Measurements from ENCODE around the gene TOM1L1. TPM values are rescaled to one million over a fixed set of nuclear protein-coding genes. Genes with fewer than 3 reads are reported as not detected.

The TOM1L1 gene
- total RNA-seq, 1 donor from 2014 or later = 17.7 TPM

DNA sequence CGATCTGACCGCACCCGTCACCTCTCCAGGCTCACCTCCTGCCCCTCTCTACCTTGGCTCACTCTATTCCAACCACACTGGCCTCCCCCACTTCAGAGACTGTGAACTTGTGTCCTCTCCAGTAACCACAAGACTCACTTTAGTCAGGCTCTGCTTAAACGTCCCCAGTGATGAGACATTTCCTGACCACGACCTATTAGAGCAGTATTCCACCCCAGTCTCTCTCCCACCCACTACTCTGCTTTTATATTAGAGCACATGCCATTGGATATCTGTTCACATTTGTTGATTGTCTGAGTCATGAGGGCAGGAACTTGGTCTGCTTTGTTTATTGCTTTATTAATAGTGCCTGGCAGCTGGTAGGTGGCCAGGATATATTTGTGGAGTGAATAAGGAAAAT lies 47.7 kb downstream of the TOM1L1 start:
- H3K9me3 ChIP-seq = no peaks in the 10 kb centered on the region
- no peak overlapping the region for H3K4me3 ChIP-seq
- no peaks in the 10 kb centered on the region for H3K36me3 ChIP-seq
- intact Hi-C loops (cut with DNase I) = no loop called here
- no peak for DNase-seq (ENCODE audit: extremely low spot score in 2 of 2)
- no peak overlapping the region for H3K27ac ChIP-seq
- no peaks in the 10 kb centered on the region for H3K4me1 ChIP-seq
- H3K27me3 ChIP-seq = no peaks in the 10 kb centered on the region
- TF ChIP-seq POLR2A (IDR thresholded peaks at IDR 0.05) = no peak
- no peak for TF ChIP-seq POLR2AphosphoS5 (IDR thresholded peaks at IDR 0.05; ENCODE audit: insufficient read depth in 1 of 2, low read depth in 1 of 2)
- TF ChIP-seq, protein P1, sequence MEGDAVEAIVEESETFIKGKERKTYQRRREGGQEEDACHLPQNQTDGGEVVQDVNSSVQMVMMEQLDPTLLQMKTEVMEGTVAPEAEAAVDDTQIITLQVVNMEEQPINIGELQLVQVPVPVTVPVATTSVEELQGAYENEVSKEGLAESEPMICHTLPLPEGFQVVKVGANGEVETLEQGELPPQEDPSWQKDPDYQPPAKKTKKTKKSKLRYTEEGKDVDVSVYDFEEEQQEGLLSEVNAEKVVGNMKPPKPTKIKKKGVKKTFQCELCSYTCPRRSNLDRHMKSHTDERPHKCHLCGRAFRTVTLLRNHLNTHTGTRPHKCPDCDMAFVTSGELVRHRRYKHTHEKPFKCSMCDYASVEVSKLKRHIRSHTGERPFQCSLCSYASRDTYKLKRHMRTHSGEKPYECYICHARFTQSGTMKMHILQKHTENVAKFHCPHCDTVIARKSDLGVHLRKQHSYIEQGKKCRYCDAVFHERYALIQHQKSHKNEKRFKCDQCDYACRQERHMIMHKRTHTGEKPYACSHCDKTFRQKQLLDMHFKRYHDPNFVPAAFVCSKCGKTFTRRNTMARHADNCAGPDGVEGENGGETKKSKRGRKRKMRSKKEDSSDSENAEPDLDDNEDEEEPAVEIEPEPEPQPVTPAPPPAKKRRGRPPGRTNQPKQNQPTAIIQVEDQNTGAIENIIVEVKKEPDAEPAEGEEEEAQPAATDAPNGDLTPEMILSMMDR (IDR thresholded peaks at IDR 0.05) = no peak

DNA sequence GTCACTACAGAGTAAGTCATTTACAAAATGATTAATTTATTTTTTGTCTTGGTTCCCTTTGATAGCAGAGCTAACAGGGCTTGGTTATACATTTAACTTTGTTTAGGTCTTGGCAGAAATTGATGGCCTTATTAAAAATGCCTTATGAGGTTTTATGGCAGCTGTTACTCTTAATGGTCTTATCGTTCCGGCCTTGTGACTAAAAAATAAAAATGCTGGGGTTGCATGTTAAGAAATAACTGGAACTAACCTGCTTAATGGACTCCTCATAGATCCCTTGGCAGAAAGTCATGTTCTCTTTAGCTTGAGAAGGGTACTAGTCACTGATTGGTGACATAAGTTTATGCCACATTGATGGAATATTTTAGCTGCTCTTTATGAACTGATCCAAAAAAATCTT lies 49.5 kb downstream of the TOM1L1 start:
- Histone ChIP-seq H3K27ac (no peak overlapping the region), H3K4me3 (no peak overlapping the region), H3K36me3 (no peaks in the 10 kb centered on the region), H3K4me1 (no peaks in the 10 kb centered on the region), H3K9me3 (no peaks in the 10 kb centered on the region), H3K27me3 (no peaks in the 10 kb centered on the region)
- TF ChIP-seq POLR2AphosphoS5 (IDR thresholded peaks at IDR 0.05; ENCODE audit: insufficient read depth in 1 of 2, low read depth in 1 of 2) = no peak
- TF ChIP-seq, protein P1 (IDR thresholded peaks at IDR 0.05) = no peak
- no peak for TF ChIP-seq POLR2A (IDR thresholded peaks at IDR 0.05)
- intact Hi-C loops (cut with DNase I) = no loop called here
- DNase-seq (ENCODE audit: extremely low spot score in 2 of 2) = no peak

DNA sequence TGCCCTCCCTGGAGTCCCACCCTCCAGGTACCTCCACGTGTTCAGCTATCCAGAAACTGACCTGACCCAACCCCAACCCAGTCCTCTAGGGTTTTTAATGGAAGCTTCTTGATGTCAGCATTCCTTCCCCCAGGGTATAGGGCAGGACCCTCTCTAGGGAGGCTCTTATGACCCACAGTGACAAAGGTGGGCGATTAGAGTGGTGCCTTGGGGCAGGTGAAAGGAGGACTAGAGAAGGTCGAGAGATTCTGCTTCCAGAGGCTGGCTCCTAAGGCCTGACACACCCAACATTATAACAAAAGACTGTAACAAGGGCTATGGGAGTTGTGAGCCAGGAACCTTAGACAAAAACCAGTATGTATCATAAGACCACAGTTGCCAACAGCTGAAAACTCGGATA lies 50.6 kb downstream of the TOM1L1 start:
- Histone ChIP-seq H3K9me3 (no peaks in the 10 kb centered on the region), H3K36me3 (peaks cover 0 to 2% of the 10 kb centered on the region in 2 donors), H3K4me3 (no peak overlapping the region), H3K27ac (no peak overlapping the region), H3K4me1 (no peaks in the 10 kb centered on the region), H3K27me3 (no peaks in the 10 kb centered on the region)
- no peak for DNase-seq (ENCODE audit: extremely low spot score in 2 of 2)
- intact Hi-C loops (cut with DNase I) = no loop called here
- no peak for TF ChIP-seq POLR2AphosphoS5 (IDR thresholded peaks at IDR 0.05; ENCODE audit: insufficient read depth in 1 of 2, low read depth in 1 of 2)
- no peak for TF ChIP-seq POLR2A (IDR thresholded peaks at IDR 0.05)
- TF ChIP-seq, protein P1 (IDR thresholded peaks at IDR 0.05) = no peak

GRCh38 chr17:54956791-54957190 lies 56.1 kb downstream of the TOM1L1 start:
- H3K36me3 ChIP-seq = peaks cover 0 to 42% of the 10 kb centered on the region in 2 donors
- no peaks in the 10 kb centered on the region for H3K27me3 ChIP-seq
- no peak for TF ChIP-seq POLR2AphosphoS5 (IDR thresholded peaks at IDR 0.05; ENCODE audit: insufficient read depth in 1 of 2, low read depth in 1 of 2)
- TF ChIP-seq, protein P1 (IDR thresholded peaks at IDR 0.05) = no peak
- no peak for TF ChIP-seq POLR2A (IDR thresholded peaks at IDR 0.05)
- no peak overlapping the region for H3K4me3 ChIP-seq
- no peaks in the 10 kb centered on the region for H3K4me1 ChIP-seq
- intact Hi-C loops (cut with DNase I) = no loop called here
- no peaks in the 10 kb centered on the region for H3K9me3 ChIP-seq
- H3K27ac ChIP-seq = no peak overlapping the region
- no peak for DNase-seq (ENCODE audit: extremely low spot score in 2 of 2)

DNA sequence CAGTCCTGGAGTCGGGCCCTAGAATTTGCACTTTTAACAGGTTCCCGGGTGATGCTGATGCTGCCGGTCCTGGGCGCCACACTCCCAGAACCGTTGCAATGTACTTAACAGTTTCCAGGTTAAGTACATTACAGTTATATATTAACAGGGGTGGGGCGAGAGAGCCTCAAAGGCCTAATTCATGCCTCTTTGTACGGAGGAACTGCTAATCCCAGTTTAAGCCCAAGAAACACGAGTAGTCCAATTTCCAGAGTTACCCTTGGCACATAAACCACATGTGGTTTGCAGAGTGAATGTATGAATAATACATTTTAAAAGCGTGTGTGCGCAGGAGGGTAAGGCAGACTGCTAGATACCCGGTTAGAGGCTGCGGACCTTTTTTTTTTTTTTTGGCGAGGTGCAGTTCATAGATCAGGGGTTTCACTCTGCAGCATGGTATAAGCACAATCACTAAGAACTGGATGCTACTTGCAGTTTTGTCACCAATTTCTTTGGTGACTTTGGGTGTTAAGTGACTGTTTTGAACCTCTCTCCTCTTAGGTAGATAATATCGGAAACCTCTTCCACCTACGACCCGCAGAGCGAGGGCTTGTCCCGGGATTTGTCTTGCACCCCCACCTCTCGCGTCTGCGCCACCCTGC lies 67.1 kb downstream of the TOM1L1 start:
- Histone ChIP-seq H3K27ac (peak overlapping the region; percentile 81), H3K27me3 (no peaks in the 10 kb centered on the region), H3K9me3 (no peaks in the 10 kb centered on the region), H3K4me1 (peaks cover 31% of the 10 kb centered on the region), H3K4me3 (peak overlapping the region; percentile 69 to 92), H3K36me3 (peaks cover 0 to 7% of the 10 kb centered on the region in 2 donors)
- intact Hi-C loops (cut with DNase I) = no loop called here
- TF ChIP-seq POLR2AphosphoS5 (IDR thresholded peaks at IDR 0.05; ENCODE audit: insufficient read depth in 1 of 2, low read depth in 1 of 2) = no peak
- no peak for TF ChIP-seq POLR2A (IDR thresholded peaks at IDR 0.05)
- TF ChIP-seq, protein P1 (IDR thresholded peaks at IDR 0.05) = no peak
- DNase-seq (ENCODE audit: extremely low spot score in 2 of 2) = no peak

Data from vagina (tissue), 2 donors.